CD4-positive, alpha-beta T cell treated with Interleukin-15 for 1 hour (primary cell): ENCODE data around the gene DRC3.
"Not testable (repeated sequence)": the region's sequence is repeated elsewhere in the genome, so short reads cannot be mapped to it uniquely, and the experiment has no call there.

Experiments
- DNase-seq: peaks from one replicate; pipeline ENCODE4 v3.0.0-alpha.2; 2020

DRC3 gene

GRCh38 chr17:17995887-17996286 is 23.2 kb downstream of the DRC3 start:
- not testable (repeated sequence) for DNase-seq

GRCh38 chr17:17998934-17999333 is 26.3 kb downstream of the DRC3 start:
- DNase-seq, result no peak

- no peak for DNase-seq
Measured at GRCh38 chr17:17999364-18000029, 26.8 kb downstream of the DRC3 start.

DNA sequence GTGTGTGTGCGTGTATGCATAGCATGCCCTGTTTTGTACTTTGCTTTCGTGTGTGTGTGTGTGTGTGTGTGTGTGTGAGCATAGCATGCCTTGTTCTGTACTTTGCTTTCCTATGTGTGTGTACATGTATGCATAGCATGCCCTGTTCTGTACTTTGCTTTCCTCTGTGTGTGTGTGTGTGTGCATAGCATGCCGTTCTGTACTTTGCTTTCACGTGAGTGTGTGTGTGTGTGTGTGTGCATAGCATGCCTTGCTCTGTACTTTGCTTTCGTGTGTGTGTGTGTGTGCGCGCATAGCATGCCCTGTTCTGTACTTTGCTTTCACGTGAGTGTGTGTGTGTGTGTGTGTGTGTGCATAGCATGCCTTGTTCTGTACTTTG is 27.4 kb downstream of the DRC3 start:
- DNase-seq, result no peak

DNA sequence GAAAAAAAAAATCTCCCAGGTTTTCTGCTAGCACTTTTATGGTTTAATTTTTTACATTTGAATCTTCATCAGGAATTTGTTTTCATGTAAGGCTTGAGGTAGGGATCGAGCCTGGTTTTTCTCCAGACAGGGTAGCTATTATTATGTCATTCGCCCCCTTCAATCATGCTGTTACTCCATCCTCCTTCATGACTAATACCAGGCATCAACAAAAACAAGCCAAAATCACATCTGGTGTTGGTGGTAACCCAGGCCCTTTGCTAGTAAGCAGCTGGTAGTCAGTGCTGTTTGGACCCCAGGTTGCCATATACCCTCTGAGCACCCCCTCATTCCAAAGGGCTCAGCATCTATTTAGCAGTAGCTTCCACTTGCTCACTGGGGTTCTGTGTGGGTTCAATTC is 29.5 kb downstream of the DRC3 start:
- no peak for DNase-seq

DNA sequence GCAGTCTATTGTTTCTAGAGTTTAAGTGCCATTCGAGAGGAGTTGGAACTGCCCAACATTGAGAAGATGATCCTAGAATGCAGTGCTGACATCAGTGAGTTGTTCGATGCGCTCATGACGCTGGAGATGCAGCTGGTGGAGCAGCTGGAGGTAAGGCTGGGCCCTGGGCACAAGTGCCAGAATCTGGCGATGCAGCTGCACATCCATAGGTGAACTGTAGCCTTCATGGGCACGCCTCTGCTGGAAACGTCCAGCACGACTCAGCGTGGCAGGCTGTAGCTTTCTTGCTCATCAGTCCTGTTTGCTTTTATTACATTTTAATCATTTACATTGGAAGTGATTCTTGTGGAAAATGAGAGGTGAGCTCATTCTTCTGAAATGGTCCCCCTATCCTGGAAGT is 31.7 kb downstream of the DRC3 start:
- DNase-seq, result no peak

DNA sequence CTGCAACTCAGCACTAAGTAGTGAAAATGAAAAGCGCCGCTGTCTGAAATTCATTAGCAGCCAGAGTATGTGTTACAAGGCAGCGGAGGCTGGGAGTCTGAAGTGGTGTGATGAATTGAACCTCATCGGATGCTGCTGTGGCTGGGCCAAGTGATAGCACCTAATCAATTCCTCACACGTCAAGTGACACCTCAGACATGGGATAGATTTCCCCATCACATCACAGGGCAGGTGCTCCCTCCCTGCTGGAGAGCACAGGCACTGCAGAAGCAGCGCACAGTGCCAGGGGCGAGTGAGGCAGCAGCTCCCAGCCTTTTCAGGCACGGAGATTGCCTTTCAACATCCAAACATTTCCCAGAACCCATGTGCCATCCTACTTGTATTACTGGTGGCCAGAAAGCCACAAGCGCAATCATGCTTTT is 32.2 kb downstream of the DRC3 start:
- no peak for DNase-seq

- DNase-seq, result no peak
Measured at GRCh38 chr17:18005496-18005895, 32.8 kb downstream of the DRC3 start.

- no peak for DNase-seq
Measured at GRCh38 chr17:18006495-18007239, 34.0 kb downstream of the DRC3 start.

DNA sequence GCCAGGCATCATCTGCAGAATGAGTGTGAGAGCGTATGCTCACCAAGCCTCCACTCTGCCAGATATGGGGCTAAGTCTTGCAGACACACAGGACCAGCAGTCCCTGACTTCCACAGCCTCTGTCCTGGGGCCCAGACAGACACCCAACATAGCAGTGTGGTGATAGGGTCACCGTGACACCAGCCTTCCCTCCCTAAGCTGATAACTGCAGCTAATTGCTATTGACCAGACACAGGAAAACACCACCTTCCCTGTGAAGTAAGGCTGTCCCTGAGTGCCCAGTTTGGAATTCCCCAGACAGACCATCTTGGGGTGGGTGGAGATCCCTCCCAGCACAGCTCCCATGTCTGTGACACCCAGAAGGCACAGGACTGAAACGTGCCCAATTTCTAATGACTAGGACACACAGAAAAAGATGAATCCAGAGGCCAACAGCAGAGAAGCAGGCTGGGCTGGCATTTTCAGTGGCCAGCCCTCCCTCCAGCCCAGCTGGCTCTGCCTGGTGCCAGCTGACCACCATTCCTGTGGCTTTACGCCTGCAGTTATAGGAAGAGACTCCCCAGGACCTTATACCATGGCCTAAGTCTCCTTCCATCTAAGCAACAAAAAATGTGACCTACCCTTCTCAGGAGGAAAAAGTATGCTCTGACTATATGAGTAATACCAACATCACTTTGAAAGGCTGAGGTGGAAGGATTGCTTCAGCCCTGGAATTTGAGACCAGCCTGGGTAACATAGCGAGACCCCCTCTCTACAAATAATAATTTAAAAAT is 36.0 kb downstream of the DRC3 start:
- DNase-seq, result no peak

GRCh38 chr17:18009609-18010420 is 37.2 kb downstream of the DRC3 start:
- DNase-seq, result no peak

DNA sequence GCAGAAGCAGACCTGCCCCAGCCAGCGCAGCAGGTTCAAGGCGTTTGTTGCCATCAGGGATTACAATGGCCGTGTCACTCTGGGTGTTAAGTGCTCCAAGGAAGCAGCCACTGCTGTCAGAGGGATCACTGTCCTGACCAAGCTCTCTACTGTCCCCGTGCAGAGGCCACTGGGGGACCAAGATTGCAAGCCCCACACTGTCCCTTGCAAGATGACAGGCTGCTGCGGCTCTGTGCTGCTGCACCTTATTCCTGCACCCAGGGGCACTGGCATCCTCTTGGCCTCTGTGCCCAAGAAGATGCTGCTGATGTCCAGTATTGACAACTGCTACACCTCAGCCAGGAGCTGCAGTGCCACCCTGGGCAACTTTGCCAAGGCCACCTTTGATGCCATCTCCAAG is 38.6 kb downstream of the DRC3 start:
- no peak for DNase-seq

DNA sequence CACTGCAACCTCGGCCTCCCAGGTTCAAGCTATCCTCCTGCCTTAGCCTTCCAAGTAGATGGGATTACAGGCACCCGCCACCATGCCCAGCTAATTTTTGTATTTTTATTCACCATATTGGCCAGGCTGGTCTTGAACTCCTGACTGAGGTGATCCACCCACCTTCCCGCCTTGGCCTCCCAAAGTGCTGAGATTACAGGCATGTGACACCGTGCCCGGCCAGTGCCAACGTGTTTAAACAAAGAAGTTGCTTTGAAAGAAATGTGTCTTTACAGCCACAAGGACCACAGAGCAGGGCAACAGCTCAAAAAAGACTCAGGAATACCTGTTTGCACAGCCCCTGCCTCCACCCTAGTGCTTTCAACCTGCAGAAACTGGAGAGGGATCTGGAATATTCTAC is 41.3 kb downstream of the DRC3 start:
- no peak for DNase-seq

DNA sequence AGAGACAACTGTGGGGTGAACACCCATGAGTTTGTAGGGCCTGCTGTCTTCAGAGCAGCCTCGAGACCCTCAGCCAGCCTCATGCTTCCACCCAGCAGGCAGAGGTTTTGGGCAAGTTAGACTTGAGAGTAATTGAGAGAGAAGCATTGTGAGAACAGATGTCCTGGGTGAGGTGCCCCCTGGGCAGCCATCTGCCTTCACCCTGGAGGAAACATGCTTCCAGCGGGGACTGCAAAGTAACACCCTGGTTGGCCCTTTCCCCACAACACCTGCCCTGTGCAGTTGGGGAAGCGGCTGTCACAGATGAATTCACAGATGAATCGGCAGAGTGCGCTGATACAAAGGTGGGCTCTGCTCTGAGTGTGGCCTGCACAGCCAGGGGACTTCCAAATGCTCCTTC is 42.9 kb downstream of the DRC3 start:
- no peak for DNase-seq

- no peak for DNase-seq
Measured at GRCh38 chr17:18016426-18016825, 43.8 kb downstream of the DRC3 start.

DNA sequence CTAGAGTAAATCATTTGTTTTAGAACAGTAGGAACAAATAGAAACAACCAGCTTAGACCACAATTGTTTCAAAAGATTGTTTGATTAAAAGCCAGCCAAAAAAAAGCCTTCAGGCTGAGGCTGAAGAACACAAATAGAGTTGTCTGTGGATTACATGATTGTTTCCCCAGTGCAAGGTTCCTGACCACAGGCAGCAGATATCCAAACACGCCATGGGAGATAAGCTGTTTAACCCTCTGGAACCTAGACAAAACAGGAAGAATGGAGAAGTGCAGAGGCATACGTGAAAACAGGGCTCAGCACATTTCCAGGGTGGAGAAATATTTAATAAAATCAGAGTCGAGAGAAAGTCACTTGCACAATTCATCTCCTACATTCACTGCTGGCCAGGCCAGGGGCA is 45.3 kb downstream of the DRC3 start:
- DNase-seq, result no peak

- no peak for DNase-seq
Measured at GRCh38 chr17:18018411-18018921, 45.8 kb downstream of the DRC3 start.

DNA sequence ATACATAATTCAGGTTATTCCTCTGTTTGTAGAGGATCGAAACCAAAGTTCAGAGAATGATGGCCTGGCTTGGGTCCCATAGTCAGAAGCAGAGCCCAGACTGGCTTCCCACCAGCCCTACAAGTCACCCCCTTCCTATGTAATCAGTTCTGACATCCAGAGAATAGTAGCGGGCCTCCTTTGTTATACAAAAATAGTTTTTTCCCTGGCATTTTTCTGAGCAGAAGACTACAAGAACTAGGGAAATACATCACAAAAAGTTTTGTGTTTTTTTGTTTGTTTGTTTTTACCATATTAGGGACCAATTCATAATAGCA is 47.1 kb downstream of the DRC3 start:
- no peak for DNase-seq

GRCh38 chr17:18020971-18021370 is 48.3 kb downstream of the DRC3 start:
- no peak for DNase-seq

DNA sequence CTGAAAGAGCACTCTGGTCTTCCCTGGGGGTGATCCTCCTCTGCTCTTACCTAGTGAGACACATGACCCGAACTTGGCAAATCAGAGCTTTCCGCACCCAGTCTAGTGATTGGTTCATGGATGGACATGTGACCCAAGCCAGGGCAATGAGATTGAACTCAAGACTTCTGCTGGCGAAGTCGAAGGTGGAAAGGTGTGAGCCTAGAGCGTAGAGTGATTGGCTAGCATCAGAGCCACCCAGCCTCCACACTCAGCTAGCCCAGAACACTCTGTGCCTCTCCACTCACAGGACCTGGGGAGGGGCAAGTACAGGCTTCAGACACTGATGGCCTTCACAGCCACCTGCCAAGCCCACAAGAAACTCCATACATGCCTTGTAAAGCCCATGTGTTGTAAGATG is 48.7 kb downstream of the DRC3 start:
- no peak for DNase-seq

- peak; percentile 62 for DNase-seq
Measured at GRCh38 chr17:18025241-18025944, 52.7 kb downstream of the DRC3 start.
